Activated naive CD8-positive, alpha-beta T cell treated with anti-CD3 and anti-CD28 coated beads, Interleukin-2, amount 10 ng/mL, durations not matched to agents 7 days and 5 days (primary cell): ENCODE measurements around the gene CACNA1E. TPM values are rescaled to one million over a fixed set of nuclear protein-coding genes. Genes with fewer than 3 reads are reported as not detected.

Experiments
- ATAC-seq: fragments of 150-1000 bp; cut with Tn5 transposase; one replicate; pipeline ENCODE4 v1.10.0; 2021; ENCODE audit warnings: low read depth, moderate library complexity
- POLR2A ChIA-PET: fragments of 350-600 bp; sonication (Branson Sonifier 250); formaldehyde crosslinking; loops from one replicate; lab custom pipeline; 2021; ENCODE audit warnings: antibody characterized with exemption; lab: Charles Lee
- DNase-seq: peaks from one replicate; pipeline ENCODE4 v3.0.0; 2021
- H3K27ac Mint-ChIP-seq: one replicate; pipeline ENCODE4 v1.8.0; 2022; ENCODE audit warnings: mild to moderate bottlenecking, mixed read lengths
- H3K27me3 Mint-ChIP-seq: one replicate; pipeline ENCODE4 v1.8.0; 2022; ENCODE audit warnings: mild to moderate bottlenecking, moderate library complexity, mixed read lengths
- H3K36me3 Mint-ChIP-seq: one replicate; pipeline ENCODE4 v1.8.0; 2021; ENCODE audit warnings: mild to moderate bottlenecking, mixed read lengths
- H3K4me1 Mint-ChIP-seq: one replicate; pipeline ENCODE4 v1.8.0; 2021; ENCODE audit warnings: mixed read lengths
- H3K4me3 Mint-ChIP-seq: one replicate; pipeline ENCODE4 v1.8.0; 2022; ENCODE audit warnings: mild to moderate bottlenecking, moderate library complexity, mixed read lengths
- H3K9me3 Mint-ChIP-seq: one replicate; pipeline ENCODE4 v1.8.0; 2021; ENCODE audit warnings: mixed read lengths
- total RNA-seq, 2 experiments: library from RNA; stranded (reverse); gene quantifications; one replicate each; pipeline ENCODE4 v1.2.3, GENCODE V29; 2021

Gene CACNA1E
- total RNA-seq: not detected

DNA sequence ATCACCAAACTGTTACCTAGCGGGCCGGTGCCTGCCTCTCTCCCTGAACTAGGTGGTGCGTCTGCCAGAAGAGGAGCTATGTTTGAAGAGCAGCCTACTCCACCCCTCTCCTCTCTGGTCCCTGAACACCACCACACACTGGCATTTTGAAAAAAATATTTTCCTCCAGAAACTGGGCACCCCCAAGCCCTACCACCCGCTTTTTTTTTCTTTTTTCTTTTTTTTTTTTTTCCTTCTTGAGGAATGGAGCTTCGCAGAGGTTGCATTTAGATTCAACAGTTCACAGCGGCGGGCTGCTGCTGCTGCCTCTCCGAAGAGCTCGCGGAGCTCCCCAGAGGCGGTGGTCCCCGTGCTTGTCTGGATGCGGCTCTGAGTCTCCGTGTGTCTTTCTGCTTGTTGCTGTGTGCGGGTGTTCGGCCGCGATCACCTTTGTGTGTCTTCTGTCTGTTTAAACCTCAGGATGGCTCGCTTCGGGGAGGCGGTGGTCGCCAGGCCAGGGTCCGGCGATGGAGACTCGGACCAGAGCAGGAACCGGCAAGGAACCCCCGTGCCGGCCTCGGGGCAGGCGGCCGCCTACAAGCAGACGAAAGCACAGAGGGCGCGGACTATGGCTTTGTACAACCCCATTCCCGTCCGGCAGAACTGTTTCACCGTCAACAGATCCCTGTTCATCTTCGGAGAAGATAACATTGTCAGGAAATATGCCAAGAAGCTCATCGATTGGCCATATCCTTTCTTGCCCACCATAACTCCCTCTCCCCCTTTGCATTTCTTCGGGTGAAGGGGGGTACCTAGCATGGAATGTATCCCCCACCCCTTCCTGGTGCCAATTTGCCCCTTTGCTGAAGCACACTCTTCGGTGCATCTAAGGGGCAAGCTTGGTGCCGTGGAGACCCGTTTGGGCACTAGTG is at the start of gene CACNA1E:
Gene CACNA1E, plus strand, starts transcription at position 233 of the 911 bp plus-strand sequence. Its CDS starts 228 bp downstream, at position 461.
- peaks cover 8% of the 10 kb centered on the region for H3K4me1 Mint-ChIP-seq
- no peak for ATAC-seq
- no peak within 1 kb of the TSS for H3K27ac Mint-ChIP-seq
- no peaks in the 10 kb centered on the region for H3K36me3 Mint-ChIP-seq
- H3K4me3 Mint-ChIP-seq: peak within 1 kb of the TSS; percentile 66
- H3K27me3 Mint-ChIP-seq: peaks cover 78% of the 10 kb centered on the region
- POLR2A ChIA-PET: no interaction called here
- no peaks in the 10 kb centered on the region for H3K9me3 Mint-ChIP-seq
- DNase-seq: no peak

DNA sequence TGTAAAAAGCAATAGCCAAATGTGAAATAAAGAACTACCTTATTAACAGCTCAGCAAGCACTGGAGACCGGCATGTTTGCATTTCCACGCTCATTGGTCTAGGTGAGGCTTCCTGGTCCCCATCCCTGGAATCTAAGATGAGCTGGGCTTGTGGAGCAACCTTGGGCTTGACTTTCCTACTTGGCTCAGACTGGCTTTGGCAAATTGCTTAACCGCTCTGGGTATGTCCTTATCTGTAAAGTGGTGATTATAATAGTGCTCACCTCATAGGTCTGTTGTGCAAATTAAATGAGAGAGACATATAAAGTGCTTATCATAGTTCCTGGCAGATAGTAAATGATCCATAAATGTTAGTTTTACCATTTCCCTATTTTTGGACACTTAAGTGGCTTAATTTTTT is 49.4 kb upstream of the CACNA1E start:
- Mint-ChIP-seq H3K4me3 (no peak overlapping the region), H3K27me3 (peaks cover 17% of the 10 kb centered on the region), H3K9me3 (no peaks in the 10 kb centered on the region), H3K4me1 (no peaks in the 10 kb centered on the region), H3K36me3 (no peaks in the 10 kb centered on the region), H3K27ac (no peak overlapping the region)
- DNase-seq: no peak
- POLR2A ChIA-PET: no interaction called here
- ATAC-seq: no peak

DNA sequence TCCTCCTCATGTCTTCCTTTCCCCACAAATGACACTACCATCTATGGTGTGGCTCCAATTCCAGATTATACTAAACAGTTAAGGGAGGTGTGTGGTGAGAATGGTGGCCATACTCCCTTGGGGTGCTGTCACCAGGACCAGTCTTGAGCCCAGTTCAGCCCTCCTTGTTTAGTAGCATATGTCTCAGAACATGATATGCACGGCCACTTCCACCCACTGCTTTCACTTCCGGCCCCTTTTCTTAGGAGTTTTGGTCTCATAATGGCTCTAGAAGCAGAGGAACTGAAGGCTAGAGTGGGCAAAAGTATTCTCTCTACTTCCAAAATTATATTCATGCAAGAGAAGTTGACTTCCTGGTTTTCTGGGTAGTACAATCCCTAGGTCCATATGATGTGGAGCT is 45.3 kb upstream of the CACNA1E start:
- Mint-ChIP-seq H3K27me3 (peaks cover 17% of the 10 kb centered on the region), H3K36me3 (no peaks in the 10 kb centered on the region), H3K4me1 (no peaks in the 10 kb centered on the region), H3K4me3 (no peak overlapping the region), H3K27ac (no peak overlapping the region), H3K9me3 (no peaks in the 10 kb centered on the region)
- POLR2A ChIA-PET: no interaction called here
- ATAC-seq: no peak
- DNase-seq: no peak

DNA sequence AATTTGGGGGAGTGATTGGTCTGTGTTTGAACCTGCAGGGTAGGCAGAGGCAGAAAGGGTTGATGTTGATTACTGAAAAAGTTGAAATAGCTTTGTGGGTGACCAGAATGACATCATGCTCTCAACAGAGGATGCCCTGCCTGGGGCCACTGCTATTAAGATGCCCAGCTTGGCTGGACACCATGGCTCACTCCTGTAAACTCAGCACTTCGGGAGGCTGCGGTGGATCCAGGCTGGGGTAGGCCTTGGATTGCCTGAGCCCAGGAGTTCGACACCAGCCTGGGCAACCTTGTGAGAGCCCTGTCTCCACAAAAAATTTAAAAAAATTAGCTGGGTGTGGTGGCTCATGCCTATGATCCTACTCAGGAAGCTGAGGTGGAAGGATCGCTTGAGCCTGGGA is 42.8 kb upstream of the CACNA1E start:
- Mint-ChIP-seq H3K4me1 (no peaks in the 10 kb centered on the region), H3K27me3 (peaks cover 13% of the 10 kb centered on the region), H3K36me3 (no peaks in the 10 kb centered on the region), H3K9me3 (no peaks in the 10 kb centered on the region), H3K4me3 (no peak overlapping the region), H3K27ac (no peak overlapping the region)
- ATAC-seq (no peak), DNase-seq (no peak)
- POLR2A ChIA-PET: no interaction called here

DNA sequence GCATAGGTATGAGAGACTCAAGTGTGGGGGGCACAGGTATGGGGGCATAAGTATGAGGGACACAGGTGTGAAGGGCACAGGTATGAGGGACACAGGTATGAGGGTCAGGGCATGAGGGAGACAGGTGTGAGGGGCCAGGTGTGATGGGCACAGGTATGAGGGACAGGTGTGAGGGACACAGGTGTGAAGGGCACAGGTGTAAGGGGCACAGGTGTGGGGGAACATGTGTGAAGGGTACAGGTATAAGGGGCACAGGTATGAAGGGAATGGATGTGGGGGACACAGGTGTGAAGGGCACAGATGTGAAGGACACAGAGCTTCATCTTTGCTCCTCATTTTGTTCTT is 41.2 kb upstream of the CACNA1E start:
- ATAC-seq (no peak), DNase-seq (no peak)
- Mint-ChIP-seq H3K9me3 (no peaks in the 10 kb centered on the region), H3K4me1 (no peaks in the 10 kb centered on the region), H3K27ac (no peak overlapping the region), H3K27me3 (peaks cover 7% of the 10 kb centered on the region), H3K4me3 (no peak overlapping the region), H3K36me3 (no peaks in the 10 kb centered on the region)
- POLR2A ChIA-PET: no interaction called here

DNA sequence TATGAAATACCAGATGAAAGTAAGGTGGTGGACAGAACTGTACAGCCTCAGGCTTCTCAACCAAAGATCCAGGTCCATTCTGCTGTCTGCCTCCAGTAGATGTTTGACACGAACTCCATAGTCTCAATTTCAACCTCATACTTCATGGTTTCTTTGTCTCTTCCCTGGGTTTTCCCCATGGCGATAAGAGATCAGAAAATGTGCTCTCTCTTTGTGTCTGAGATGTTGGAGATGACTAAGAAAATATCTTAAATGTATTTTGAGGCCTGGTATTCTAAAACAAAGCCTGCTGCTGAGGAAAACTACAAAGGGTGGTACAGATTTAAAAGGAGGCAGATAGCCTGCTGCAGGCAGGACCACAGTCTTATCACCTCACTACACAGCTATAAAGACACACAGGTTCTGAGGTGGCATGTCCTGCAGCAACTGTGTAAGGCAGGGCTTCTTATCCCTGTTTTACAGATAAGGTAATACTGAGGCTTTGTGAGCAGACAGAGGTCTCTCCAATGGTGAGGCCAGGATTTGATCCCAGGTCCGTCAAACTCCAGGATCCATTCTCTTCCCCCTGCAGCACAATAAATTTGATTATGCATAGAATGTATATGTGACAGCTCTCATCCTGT is 40.0 kb upstream of the CACNA1E start:
- Mint-ChIP-seq H3K4me3 (no peak overlapping the region), H3K36me3 (no peaks in the 10 kb centered on the region), H3K27me3 (peaks cover 5% of the 10 kb centered on the region), H3K9me3 (no peaks in the 10 kb centered on the region), H3K4me1 (no peaks in the 10 kb centered on the region), H3K27ac (no peak overlapping the region)
- ATAC-seq (no peak), DNase-seq (no peak)
- POLR2A ChIA-PET: no interaction called here

DNA sequence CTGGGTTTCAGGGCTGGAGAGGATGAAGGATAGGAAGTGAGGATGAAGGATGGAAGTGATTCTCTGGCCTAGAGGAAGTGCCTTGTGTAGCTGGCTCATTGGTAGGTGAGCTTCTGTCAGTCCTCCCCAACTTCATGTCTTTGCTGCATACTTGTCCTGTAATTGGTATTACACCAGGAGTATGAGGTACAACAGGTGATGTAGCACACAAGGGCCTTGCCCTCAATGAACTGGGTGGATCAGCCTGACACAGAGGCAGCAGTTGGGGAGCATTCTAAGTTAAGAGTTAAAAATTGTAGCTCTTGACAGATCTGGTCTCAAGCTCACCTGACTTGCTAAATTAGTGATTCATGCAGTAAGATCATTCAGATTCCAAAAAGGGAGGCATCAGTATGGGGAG is 37.9 kb upstream of the CACNA1E start:
- Mint-ChIP-seq H3K9me3 (no peaks in the 10 kb centered on the region), H3K36me3 (no peaks in the 10 kb centered on the region), H3K27ac (no peak overlapping the region), H3K4me3 (no peak overlapping the region), H3K27me3 (peaks cover 5% of the 10 kb centered on the region), H3K4me1 (no peaks in the 10 kb centered on the region)
- DNase-seq (no peak), ATAC-seq (no peak)
- POLR2A ChIA-PET: no interaction called here

DNA sequence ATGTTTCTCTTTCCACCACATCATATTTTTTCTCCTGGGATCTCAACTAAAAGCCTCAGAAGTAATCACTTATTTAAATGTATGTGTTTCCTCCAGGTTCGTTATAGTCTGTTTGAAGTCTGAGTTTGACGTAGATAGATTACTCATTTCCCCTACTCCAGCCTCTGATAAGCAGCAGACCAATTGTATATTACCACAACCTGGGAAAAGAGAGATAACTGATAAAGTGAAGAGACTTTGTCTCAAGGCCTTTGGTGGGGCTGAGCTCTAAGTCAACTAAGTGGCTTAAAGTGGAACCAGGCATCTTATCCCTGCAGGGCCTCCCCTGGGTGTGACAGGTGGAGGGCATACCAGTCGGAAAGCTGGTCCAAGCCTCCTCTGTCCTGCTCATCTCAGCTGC is 34.9 kb upstream of the CACNA1E start:
- Mint-ChIP-seq H3K4me1 (no peaks in the 10 kb centered on the region), H3K9me3 (no peaks in the 10 kb centered on the region), H3K27ac (no peak overlapping the region), H3K36me3 (no peaks in the 10 kb centered on the region), H3K27me3 (peaks cover 5% of the 10 kb centered on the region), H3K4me3 (no peak overlapping the region)
- ATAC-seq: no peak
- no peak for DNase-seq
- POLR2A ChIA-PET: no interaction called here

DNA sequence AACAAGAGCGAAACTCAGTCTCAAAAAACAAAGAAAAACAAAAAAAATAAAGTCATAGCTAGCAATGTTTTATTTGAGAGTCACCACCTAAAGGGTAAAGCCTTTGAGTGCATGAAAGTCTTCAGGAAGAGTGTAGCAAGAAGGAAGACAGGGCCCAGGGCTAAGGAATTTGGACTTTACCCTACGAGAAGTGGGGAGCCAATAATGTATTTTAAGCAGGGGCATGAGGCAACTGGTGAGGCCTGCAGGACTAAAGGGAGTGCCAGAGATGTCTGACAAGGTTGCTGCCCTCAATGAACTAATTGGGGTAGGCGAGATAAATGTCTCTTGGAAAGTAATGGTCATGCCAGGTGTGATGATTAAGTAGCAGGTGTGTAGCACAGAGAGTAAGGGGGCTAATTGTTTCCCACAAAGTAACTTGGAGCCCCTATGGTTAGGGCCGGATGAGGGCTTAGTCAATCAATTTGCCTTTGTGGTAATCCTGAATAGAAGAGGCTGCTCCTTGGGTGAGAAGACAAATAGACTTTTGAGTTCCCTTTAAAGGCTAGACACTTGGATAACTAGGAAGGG is 31.6 kb upstream of the CACNA1E start:
- peaks cover 2% of the 10 kb centered on the region for H3K9me3 Mint-ChIP-seq
- no peak overlapping the region for H3K4me3 Mint-ChIP-seq
- H3K27ac Mint-ChIP-seq: no peak overlapping the region
- POLR2A ChIA-PET: no interaction called here
- no peaks in the 10 kb centered on the region for H3K4me1 Mint-ChIP-seq
- ATAC-seq (no peak), DNase-seq (no peak)
- no peaks in the 10 kb centered on the region for H3K36me3 Mint-ChIP-seq
- peaks cover 5% of the 10 kb centered on the region for H3K27me3 Mint-ChIP-seq

DNA sequence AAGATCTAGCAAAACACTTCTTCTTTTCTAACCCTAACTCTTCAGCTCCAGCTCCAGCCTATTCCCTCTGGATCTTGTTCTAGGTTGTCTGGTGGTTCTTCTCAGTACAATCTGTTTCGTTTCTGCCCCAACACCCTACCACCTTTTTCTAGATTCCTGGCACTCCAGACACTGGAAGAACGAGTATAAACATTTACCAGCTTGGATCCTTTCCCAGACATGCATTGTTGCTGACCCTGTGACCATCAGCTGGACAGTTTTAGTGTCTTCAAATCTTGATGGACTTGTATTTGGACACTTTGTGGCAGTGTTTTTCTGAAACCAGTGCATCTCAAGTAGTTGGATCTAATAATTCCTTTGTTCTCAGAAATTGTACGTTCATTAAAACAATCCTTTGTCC is 30.6 kb upstream of the CACNA1E start:
- no peak overlapping the region for H3K4me3 Mint-ChIP-seq
- DNase-seq (no peak), ATAC-seq (no peak)
- H3K36me3 Mint-ChIP-seq: no peaks in the 10 kb centered on the region
- no peak overlapping the region for H3K27ac Mint-ChIP-seq
- H3K27me3 Mint-ChIP-seq: peaks cover 5% of the 10 kb centered on the region
- H3K9me3 Mint-ChIP-seq: peaks cover 4% of the 10 kb centered on the region
- H3K4me1 Mint-ChIP-seq: no peaks in the 10 kb centered on the region
- POLR2A ChIA-PET: no interaction called here

DNA sequence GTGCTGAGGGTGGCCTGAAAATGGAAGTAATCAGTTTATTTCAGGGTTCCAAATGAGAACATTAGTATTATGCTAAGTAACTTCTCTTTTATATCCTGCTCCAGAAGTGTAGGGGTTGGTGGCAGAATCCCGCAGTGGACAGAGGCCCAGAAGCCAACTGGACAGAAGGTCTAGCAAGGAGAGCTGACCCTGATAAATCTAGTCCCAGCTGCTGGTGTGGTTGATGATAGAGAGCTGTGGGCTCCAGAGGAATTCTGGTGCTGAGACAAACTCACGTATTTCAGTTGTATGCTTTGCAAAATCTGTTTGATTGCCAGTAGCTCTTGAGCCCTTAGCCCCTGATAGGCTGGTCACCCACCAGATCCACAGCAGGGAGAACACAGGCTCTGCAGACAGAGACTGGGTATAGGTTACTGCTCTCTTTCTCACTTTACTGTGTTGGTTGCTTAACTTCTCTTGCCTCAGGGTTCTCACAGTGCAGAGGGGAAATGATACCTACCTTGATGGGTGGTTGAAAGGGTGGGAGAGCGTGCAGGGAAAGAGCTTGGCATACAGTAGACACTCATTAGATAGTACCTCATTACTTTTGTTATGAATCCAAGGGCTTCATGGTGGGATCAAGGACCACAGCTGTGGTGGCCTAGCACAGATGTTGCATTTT is 29.6 kb upstream of the CACNA1E start:
- H3K27me3 Mint-ChIP-seq: peaks cover 5% of the 10 kb centered on the region
- peaks cover 4% of the 10 kb centered on the region for H3K9me3 Mint-ChIP-seq
- DNase-seq (no peak), ATAC-seq (no peak)
- no peaks in the 10 kb centered on the region for H3K36me3 Mint-ChIP-seq
- no peaks in the 10 kb centered on the region for H3K4me1 Mint-ChIP-seq
- no peak overlapping the region for H3K4me3 Mint-ChIP-seq
- POLR2A ChIA-PET: no interaction called here
- H3K27ac Mint-ChIP-seq: no peak overlapping the region

DNA sequence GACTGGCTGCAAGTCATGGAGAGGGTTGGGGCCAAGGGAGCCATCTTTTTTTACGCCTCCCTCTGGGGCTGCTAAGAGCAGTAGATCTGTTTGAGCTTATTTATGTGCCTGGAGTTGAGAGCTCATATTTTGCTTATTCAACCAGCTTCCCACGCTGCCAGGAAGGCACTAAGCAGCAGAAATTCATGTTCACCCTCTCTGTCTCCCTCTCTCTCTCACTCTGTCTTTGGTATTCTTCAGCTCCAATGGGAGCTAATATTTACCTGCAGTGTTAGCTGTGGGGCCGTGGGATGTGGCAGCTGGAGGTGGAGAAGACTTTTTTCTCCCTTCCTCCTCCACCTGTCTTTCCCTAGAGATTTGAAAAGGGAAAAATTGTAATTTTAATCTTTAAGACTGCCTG is 26.8 kb upstream of the CACNA1E start:
- POLR2A ChIA-PET: no interaction called here
- DNase-seq (no peak), ATAC-seq (no peak)
- no peaks in the 10 kb centered on the region for H3K36me3 Mint-ChIP-seq
- H3K27ac Mint-ChIP-seq: no peak overlapping the region
- H3K4me3 Mint-ChIP-seq: no peak overlapping the region
- H3K27me3 Mint-ChIP-seq: peaks cover 5% of the 10 kb centered on the region
- no peaks in the 10 kb centered on the region for H3K4me1 Mint-ChIP-seq
- H3K9me3 Mint-ChIP-seq: peaks cover 6% of the 10 kb centered on the region

DNA sequence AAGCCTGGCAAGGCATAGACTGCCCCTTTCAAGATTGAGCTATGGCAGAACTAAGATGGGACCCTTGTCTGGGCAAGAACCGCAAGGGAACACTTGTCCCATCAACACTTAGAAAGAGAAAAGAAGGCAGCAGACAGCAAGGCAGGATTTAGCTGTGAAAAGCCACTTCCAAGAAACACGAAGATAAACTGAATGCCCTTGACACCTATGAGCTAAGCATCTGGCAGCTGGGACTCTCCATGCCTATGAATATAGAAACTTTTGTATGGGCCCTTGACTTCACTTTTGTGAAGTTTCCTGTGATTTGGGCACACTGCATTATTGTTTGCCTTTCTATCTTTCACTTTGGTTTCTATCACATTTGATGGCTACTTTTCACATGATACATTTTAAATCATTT is 24.9 kb upstream of the CACNA1E start:
- Mint-ChIP-seq H3K27ac (no peak overlapping the region), H3K9me3 (peaks cover 6% of the 10 kb centered on the region), H3K4me1 (no peaks in the 10 kb centered on the region), H3K27me3 (peaks cover 9% of the 10 kb centered on the region), H3K36me3 (no peaks in the 10 kb centered on the region), H3K4me3 (no peak overlapping the region)
- ATAC-seq: no peak
- POLR2A ChIA-PET: no interaction called here
- DNase-seq: no peak
